Glomerular visceral epithelial cell (primary cell): Measurements from ENCODE around the gene PPP1R2.
"Not testable (repeated sequence)": the region's sequence is repeated elsewhere in the genome, so short reads cannot be mapped to it uniquely, and the experiment has no call there.

Source experiments
- DNase-seq: peaks from one replicate; pipeline ENCODE4 v3.0.0-alpha.2; 2016; ENCODE audit errors: extremely low spot score

Gene PPP1R2

DNA sequence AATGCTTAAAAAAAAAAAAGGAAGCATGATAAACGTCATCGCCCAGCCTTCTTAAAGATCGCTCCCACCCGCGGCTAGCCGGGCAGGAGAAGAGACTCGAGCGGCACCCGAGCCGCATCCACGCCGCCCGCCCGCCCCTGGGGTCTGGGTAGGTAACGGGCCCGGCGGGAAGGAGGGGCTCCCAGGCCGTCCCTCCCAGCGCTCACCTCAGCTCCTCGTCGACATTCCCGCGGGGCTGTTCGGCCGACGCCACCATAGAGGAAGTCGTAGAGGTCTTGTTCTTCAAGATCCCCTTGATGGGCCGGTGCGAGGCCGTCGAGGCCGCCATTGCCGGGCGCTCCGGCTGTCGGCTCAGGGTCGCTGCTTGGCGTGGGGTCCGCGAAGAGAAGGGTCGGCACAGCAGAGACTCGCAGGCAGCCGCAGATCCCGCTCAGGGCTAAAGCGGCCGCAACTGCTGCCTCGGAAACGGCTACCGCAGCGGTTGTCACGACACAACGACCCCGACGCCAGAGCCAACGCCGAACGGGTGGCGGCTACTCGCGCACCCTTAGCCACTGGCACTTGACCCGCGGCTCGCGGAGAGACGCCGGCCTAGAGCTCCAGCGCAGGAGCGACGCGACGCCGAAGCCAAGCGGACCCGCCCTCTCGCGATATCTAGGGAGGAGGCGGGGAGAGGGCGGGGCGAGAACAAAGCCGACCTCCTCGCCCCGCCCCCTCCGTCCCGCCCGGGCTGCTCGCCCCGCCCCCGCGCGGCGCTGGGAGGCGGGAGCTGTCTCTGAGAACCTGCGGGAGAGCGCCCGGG lies at the start of gene PPP1R2:
TSS of gene PPP1R2 (minus strand) at position 628 of the 802 bp plus-strand sequence. CDS start at position 328, 300 bp downstream.
- DNase-seq: peak; percentile 93

DNA sequence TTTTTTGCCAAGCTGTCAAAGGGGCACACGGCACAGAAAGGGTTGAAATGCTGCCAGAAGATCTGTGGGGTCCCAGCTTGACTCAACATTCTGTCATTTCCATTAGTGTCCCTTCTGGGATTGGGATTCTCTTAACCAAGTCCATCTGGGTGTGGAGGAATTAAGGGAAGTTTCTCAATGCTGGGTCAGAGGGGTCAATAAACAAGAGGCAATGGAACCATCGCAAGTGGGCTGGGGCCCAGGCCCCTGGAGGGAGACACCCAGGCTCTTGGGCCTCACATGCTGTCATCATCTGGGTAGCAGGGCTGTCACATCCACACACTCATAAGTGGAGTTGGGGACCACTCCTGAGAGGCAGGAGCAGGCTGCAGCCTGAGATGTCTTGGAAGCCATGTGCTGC lies 48.7 kb upstream of the PPP1R2 start:
- no peak for DNase-seq

DNA sequence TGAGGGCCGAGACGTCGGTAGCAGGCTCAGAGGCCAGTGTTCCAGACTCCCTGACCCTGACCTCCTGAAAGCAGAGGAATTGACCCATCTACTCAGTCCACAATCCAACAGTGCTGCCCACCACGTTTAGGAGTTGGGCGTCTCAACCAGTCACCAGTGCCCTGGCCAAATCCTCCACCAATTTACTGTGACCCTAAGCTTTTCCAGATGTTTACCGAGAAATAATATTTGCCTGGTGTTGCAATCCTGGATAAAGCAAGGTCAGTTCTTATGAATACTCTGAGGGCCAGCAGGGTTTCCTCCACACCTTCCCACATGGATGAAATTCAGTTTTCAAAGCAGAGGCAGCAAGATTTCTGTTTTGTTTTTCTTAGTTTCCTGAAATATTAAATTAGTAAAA lies 48.1 kb upstream of the PPP1R2 start:
- no peak for DNase-seq

DNA sequence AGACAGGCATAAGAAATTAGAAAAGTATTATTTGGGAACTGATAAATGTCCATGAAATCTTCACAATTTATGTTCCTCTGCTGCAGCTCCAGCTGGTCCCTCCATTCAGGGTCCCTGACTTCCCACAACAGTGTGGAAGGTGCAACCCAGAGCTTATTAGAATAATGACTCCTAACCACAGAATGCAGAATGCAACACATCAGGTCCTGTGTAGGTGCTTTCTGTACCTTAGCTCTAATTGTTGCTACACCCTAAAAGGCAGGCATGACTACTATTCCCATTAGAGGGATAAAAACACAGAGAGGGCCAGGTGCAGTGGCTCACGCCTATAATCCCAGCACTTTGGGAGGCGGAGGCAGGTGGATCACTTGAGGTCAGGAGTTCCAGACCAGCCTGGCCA lies 47.3 kb upstream of the PPP1R2 start:
- not testable (repeated sequence) for DNase-seq

DNA sequence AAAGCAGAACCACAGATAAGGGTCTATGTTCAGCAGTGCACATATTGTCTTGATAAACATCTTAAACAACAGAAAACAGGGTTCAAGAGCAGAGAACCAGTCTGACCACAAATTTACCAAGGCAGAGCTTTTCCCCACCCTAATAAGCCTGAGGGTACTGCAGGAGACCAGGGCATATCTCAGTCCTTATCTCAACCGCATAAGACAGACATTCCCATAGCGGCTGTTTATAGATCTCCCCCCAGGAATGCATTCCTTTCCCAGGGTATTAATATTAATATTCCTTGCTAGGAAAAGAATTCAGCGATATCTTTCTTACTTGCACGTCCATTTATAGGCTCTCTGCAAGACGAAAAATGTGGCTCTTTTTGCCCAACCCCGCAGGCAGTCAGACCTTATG lies 46.7 kb upstream of the PPP1R2 start:
- not testable (repeated sequence) for DNase-seq

DNA sequence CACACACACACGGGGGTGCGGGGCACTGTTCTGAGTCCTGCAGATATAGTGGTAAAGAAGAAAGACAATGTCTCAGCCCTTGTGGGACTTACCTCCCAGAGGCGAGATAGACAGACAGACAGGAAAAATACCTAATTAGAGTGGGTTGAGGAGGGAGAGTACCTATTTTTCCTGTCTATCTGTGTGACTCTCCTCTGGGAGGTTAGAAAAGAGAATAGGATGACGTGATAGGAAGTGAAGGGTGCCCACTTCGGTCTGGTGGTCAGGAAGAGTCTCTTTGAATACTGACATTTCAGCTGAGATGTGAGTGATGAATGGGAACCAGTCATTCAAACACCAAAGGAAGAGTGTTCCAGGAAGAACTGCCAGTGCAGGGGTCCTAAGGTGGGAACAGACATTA lies 44.7 kb upstream of the PPP1R2 start:
- no peak for DNase-seq

DNA sequence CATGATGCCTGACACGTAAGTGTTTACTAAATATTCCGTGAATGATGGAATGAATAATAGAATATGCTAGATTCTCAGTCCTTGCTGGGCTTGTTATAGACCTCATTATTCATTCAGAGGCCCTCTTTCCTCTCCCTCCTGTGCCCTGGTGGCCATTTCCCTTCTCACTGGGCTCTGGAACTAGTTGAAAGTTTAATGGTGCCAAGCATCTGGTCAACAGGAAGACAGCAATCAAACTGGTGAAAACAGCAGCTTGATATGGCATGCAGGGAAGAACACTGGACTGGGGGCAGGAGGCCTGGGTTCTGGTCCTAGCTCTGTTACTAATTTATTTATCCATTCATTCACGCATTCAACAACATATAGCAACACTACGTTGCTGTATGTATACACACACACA lies 44.3 kb upstream of the PPP1R2 start:
- no peak for DNase-seq

DNA sequence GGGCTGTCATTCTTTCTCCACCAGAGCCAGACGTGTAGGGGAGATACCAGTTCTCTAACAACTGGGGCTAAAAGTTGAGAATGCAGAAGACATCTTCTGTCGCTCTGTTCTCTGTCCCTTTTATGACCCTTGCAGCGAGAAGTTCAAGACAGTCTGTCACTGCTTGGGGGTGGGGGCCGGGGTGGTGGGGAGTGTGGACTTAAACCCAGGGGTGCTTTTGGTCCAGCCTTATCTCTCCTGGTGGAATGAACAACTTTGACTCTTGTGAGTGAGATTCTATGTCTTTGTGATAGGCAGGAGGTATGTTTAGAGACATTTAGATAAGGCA lies 41.4 kb upstream of the PPP1R2 start:
- no peak for DNase-seq

DNA sequence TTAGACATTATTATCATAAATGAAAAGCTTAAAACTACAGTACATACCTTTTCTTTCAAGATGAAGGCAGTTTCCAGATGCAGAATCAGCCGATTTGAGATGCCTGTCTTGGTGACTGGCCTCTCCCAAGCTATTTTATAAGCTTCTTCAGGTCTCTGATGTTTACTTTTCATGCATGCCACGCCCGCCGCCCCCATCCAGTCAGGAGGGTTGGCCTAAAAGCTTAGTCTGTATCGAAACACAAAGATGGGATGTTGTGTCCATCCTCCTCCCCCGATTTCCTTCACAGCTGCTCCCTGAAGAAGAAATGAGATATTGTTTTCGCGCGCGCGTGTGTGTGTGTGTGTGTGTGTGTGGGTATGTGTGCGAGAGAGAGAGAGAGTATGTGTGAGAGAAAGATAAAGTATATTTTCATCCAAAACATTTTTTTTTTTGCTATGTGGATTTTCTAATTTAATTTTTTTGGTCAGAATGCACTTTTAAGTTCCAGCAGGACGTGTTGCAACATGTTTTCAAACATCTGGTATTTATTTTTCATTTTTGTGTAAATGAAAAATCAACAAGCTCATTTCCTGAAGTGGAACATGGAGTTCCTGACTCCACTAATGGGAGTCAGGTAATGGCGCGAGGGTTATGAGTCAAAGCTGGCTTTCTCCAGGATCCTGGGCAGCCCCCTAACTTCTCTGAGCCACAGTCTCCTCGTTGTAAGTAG lies 40.9 kb upstream of the PPP1R2 start, which contains the start of gene APOD:
TSS of gene APOD (minus strand) at position 110 of the 712 bp plus-strand sequence. CDS start 4,479 bp downstream, outside the sequence.
- no peak for DNase-seq

DNA sequence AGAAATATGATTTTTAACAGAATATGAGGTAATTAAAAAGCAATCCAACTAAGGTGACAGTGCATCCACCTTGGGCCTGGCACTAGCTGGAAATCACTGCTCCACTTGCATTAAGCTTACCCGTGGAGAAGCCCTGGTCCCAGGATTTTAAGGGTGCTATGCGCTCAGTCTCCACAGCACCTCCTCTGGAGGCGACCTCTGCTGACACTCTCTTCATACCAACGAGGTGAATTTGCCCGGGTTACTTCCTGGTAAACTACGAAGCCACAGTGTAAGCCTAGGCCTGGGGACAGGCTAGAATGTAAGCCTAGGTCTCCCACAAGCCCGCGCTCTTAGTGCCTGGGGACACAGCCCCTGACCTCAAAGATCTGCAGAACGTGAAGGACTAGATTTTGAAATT lies 39.8 kb upstream of the PPP1R2 start:
- DNase-seq: no peak

DNA sequence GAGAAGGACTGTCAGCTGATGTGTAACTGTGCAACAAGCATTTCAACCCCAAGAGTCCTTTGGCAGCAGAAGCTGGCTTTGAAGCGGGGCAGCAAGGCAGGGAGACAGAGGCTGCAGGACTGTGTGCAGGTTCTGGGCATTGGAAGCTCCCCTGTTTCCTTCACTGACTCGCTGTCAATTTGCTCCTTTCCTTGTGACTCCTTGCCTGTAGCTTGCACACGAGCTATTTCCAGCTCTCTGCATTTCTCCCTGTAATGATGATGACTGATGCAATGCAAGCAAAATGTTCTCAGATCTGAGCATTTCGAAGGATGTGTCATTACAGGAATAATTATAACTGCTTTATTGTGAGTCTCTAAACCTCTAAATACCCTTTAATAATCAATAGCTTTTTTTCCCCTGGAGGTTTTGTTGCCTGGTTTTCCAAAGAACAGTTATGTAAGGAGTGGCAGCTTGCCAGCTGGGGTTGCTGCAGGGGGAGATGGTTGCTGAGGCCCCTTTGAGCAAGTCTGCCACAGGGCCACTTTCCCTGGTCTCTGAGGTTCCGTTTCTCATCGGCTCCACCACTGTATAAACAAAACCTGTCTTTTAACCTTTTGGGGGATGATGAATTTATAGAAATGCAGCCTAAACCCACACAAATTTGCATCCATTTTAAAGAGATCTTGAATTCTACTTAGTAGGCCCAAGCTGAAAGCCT lies 37.8 kb upstream of the PPP1R2 start:
- no peak for DNase-seq

DNA sequence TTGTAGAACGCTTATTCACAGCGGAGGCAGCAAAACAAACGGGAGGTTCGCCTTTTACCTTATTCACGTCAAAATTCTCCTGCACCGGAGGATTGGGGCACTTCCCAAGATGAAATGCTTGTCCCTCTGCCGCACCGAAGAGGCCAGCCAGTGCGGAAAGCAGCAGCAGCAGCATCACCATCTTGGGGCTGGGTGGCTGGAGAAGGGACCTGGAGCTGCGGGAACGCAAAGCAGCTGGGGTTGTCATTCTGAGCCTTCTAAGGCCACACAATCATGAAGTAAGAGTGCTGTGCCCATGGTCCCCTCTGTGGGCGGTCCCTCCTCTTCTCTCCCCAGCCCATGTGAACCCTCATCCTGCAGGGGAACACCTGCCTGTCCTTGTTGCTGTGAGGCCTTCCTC lies 36.2 kb upstream of the PPP1R2 start:
- no peak for DNase-seq

DNA sequence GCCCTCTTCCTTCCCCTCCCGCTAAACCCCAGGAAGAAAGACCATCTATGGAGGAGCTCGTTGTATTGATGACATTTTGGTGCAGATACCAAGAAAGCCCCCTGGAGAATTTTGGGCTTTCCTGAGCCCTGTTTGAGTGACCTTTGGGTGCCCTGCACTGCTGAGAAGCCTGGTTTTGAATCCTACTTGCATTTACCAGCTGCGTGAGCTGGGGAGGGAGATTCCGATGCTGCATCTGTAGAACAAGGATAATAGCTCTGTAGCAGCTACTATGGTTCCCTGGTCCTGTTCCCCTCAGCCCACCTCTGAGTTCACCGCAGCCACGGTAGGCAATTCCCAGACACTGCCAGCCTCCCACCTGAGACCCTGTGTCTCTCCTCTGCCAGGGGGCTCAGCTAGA lies 35.4 kb upstream of the PPP1R2 start:
- no peak for DNase-seq

DNA sequence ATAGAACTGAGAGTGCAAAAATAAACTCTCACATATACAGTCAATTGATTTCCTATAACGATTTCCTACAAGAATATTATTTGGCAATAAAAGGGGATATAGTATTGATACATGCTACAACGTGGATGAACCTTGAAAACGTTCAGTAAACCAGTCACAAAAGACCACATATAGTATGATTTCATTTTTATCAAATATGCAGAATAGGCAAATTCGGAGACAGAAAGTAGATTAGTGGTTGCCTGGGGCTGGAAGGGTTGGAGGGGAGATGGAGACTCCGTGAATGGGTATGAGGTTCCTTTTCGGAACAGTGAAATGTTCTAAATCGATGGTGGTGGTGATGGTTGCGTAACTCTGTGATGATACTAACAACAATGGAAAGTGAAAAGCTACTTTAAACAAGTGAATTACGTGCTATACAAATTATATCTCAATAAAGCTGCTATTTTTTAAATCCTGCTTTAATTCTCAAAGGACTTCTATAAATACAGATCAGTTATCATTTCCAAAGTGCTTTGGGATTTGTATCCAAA lies 34.6 kb upstream of the PPP1R2 start:
- no peak for DNase-seq

DNA sequence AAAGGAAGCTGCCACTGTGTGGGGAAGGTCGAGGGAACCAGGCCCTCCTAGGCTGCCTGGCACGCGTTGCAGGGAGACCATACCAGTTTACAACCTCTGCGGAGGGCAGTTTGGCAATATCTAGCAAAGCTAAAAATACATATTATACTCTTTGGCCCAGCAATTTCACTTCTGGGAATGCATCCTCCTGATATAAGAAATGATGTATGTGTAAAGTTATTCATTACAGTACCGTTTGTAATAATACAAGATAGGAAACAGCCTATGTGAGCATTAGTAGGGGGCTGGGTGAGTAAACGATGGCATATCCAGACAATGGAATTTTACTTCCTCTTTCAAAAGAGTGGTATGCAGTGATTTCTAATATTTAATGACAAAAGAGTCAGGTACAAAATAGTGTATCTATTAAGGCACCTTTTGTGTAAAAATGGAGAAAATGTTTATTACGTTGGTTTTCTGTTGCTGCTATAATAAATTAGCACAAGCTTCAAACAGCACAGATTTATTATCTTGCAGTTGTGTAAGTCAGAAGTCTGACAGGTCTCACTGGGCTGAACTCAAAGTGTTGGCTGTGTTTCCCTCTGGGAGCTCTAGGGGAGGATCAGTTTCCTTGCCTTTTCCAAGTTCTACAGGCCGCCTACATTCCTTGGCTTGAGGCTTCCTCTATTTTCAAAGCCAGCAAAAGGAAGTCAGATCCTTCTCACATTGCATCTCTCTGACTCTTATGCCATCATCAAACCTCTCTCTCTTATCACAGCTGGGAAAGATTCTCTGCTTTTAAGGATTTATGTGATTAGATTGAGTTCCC lies 31.6 kb upstream of the PPP1R2 start:
- DNase-seq: no peak

DNA sequence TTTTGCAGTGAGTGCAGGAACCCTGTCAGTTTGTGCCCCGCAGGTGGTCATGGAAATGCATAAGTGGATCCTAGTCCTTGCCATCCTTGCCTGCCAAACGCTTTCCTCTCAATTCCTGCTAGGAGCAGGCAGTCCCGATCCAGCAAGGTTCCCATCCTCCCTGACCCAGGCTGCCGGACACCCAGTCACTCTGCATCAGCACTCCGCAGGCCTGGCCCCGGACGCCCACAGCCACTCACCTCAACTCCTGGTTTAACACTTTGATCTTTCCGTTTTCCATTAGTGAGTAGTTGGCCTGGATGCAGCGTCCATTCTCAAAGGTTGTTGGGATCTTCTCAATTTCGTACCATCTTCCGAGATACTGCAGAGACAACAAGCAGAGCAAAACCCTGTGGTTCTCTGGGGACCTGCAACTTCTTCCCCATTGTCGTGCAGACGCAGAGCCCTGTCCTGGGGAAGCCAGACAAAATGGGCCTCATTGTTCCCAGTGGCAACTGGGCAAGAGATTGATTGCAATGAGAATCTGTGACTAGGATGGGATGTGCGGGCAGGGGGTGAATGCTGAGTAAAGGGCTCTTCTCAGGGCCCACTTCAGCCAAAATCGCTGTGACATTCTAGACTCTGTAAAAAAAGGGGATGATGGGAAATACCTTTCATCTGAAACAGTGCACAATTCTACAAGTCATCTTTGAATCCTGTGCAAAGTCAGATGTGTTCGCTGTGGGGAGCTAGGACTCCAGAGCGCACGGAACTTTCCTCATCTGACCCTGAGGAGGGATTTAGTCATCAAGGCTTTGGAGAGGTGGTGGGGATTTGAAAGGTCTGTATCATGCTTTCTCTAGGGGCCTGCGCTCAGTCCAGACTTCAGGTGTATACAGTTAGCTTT lies 30.7 kb upstream of the PPP1R2 start:
- no peak for DNase-seq

DNA sequence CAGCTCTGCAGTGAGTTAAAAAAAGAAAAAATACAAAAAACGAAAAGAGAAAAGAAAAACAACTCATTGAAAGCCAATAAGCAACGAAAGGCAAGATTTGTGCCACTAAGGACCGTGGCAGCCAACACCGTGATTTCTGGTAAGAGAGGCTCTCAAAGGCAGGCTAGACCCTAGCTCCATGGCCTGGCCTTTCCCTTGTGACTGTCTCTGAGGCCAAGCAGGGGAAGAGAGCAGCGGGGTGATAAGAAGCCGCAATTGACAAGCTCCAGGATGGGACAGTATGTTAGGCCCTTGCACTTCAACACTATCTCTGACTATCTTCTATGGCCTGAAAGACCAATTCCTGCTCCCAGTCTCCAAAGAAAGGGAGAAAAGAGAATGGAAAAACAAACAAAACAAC lies 28.2 kb upstream of the PPP1R2 start:
- DNase-seq: no peak

DNA sequence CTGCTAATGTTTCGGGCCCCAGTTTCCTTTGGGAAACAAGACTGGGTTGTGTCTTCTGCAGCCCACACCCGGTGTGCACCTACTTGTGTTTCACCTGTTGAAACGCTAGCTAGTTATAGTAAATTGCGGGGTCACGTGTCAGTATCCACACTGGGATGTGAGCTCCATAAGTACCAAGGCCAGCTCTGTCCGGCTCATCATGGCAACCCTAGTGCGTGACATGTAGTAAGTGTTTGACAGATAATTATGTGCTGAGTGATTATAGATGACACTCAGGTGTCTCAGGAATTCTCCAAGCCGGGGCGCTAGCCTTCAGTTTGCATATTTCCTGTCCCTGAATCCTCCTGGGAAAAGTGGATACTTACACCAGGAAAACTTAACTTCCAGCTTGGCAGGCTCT lies 27.8 kb upstream of the PPP1R2 start:
- DNase-seq: no peak

DNA sequence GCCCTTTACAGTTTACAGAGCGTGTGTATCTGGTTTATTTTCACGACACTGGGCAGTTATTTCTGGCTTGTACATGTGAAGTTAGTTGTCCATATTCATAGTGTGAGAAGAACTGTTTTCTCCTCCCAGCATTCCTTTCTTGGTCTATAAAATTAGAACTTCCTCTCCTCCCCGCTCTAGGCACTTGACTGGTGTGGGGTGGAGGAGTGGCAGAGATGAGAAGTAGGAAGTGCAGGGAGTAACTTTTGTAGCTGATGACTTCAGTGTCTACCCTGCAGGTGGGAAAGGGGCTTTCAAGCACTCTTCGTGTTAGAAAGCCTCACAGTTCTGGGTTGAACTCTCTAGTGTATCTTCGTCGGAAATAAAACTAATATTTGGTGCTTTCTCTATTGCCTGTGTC lies 27.2 kb upstream of the PPP1R2 start:
- DNase-seq: no peak

DNA sequence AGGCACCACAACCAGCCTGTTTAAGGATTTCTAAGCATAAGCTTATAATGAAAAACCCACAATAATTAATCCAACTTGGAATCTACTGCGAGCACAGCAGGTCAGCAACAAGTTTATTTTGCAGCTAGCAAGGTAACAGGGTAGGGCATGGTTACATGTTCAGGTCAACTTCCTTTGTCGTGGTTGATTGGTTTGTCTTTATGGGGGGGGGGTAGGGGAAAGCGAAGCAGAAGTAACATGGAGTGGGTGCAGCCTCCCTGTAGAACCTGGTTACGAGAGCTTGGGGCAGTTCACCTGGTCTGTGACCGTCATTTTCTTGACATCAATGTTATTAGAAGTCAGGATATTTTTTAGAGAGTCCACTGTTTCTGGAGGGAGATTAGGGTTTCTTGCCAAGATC lies 25.5 kb upstream of the PPP1R2 start:
- no peak for DNase-seq

DNA sequence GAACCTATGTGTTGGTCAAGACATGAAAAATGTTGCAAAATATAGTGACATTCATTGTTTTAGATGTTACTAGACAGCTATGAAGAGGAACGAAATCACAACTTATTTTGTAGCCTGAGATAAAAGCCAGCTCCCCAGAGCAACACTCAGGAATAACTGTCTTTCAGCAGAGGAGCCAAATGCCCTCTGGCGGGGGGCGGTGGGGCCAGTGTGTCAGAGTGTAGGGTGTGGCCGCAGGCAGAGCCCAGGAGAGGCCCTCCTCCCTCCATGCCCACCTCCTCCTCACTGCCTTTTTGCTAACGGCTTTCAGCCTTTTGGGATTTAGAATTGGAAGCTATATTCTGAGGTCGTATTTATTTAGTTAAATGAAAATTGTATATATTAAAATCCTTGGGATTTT lies 23.7 kb upstream of the PPP1R2 start:
- DNase-seq: no peak
